MM.1S (cell line): ENCODE measurements around the gene PCDH9.

Experiments
- DNase-seq: peaks from one replicate; pipeline ENCODE4 v3.0.0-alpha.2; 2015
- H2AFZ ChIP-seq: fragments of 300-600 bp; sonication (generic); 2 replicates; pipeline ENCODE4 v1.6.0; 2016; ENCODE audit warnings: antibody characterized with exemption, low read length
- H3F3A ChIP-seq: fragments of 300-600 bp; sonication (generic); 2 replicates; pipeline ENCODE4 v1.6.1; 2016; ENCODE audit warnings: mild to moderate bottlenecking, antibody characterized with exemption, low read length, moderate library complexity, mixed read lengths; ENCODE audit not compliant: insufficient read depth
- H3K27ac ChIP-seq: fragments of 300-600 bp; sonication (generic); 2 replicates; pipeline ENCODE4 v1.5.1; 2016; ENCODE audit warnings: mild to moderate bottlenecking, low read length
- H3K27me3 ChIP-seq: fragments of 300-600 bp; sonication (generic); replicated peaks from 2 replicates; pipeline ENCODE4 v1.6.0; 2016; ENCODE audit warnings: low read length; ENCODE audit not compliant: insufficient read depth
- H3K36me3 ChIP-seq: fragments of 300-600 bp; sonication (generic); replicated peaks from 2 replicates; pipeline ENCODE4 v1.6.1; 2016; ENCODE audit warnings: mild to moderate bottlenecking, low read length, mixed read lengths; ENCODE audit not compliant: insufficient read depth
- H3K4me1 ChIP-seq: fragments of 300-600 bp; sonication (generic); 2 replicates; pipeline ENCODE4 v1.6.1; 2016; ENCODE audit warnings: low read length, mixed read lengths
- H3K4me2 ChIP-seq: fragments of 300-600 bp; sonication (generic); 2 replicates; pipeline ENCODE4 v1.6.0; 2016; ENCODE audit warnings: low read depth, low read length
- H3K4me3 ChIP-seq: fragments of 300-600 bp; sonication (generic); 2 replicates; pipeline ENCODE4 v1.5.1; 2016; ENCODE audit warnings: low read length, mixed read lengths
- H3K79me2 ChIP-seq: fragments of 300-600 bp; sonication (generic); 2 replicates; pipeline ENCODE4 v1.6.1; 2016; ENCODE audit warnings: mixed run types, low read length, mixed read lengths
- H3K9ac ChIP-seq: fragments of 300-600 bp; sonication (generic); 2 replicates; pipeline ENCODE4 v1.6.1; 2016; ENCODE audit warnings: low read length, mixed read lengths
- H3K9me2 ChIP-seq: fragments of 300-600 bp; sonication (generic); replicated peaks from 2 replicates; pipeline ENCODE4 v1.6.1; 2016; ENCODE audit warnings: mild to moderate bottlenecking, low read length, mixed read lengths; ENCODE audit not compliant: insufficient read depth
- H3K9me3 ChIP-seq: fragments of 300-600 bp; sonication (generic); replicated peaks from 2 replicates; pipeline ENCODE4 v1.6.1; 2016; ENCODE audit warnings: mild to moderate bottlenecking, low read length, mixed read lengths; ENCODE audit not compliant: insufficient read depth
- H4K20me1 ChIP-seq: fragments of 300-600 bp; sonication (generic); 2 replicates; pipeline ENCODE4 v1.6.1; 2016; ENCODE audit warnings: mild to moderate bottlenecking, low read length, moderate library complexity, mixed read lengths; ENCODE audit not compliant: insufficient read depth
- EZH2 ChIP-seq: fragments of 300-600 bp; sonication (generic); optimal IDR thresholded peaks from 2 replicates; pipeline ENCODE3; 2017; ENCODE audit warnings: low read depth, mild to moderate bottlenecking, antibody characterized with exemption, low read length, mixed read lengths
- EZH2phosphoT487 ChIP-seq: fragments of 300-600 bp; sonication (generic); IDR thresholded peaks from 2 replicates; pipeline ENCODE4 v1.6.1; 2018; ENCODE audit warnings: antibody characterized with exemption, low read length
- TF ChIP-seq, protein P1 (sequence below): fragments of 300-600 bp; sonication (generic); IDR thresholded peaks from 2 replicates; pipeline ENCODE4 v1.5.1; 2016; ENCODE audit warnings: antibody characterized with exemption, low read length, mixed read lengths

The PCDH9 gene

DNA sequence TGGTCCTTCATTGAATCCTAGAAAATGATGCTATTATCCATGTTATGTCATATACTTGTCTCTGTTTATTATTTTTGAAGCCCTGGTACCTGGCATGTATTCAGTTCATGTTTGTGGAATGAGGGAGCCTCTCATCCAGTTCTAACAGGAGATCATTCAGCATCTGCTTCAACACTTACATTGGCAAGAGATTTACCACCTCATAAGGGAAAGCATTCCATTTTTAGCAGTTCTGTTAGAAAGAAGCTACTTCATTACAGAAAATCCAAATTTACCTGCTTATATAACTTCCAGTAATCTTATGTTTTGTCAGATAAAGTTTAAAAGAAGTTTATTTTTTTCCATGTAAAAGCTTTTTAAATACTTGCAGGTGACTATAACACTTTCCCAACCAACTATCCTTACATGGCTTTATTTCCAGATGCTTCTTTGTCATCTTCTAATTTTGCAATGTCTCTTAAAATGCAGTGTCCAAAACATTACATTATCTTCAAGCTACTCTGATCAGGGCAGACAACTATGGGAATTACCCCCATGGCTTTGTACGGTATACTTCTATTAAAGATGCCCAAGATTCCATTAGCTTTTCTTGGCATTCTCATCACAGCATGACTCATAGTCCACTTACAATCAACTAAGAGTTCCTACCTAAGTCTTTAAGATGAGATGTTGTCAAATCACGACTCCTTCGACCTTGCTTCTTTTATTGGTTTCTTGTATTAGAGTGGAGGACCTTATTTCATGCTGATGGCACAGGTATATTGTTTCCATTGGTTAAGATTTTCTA is 262.1 kb downstream of the PCDH9 start:
- no peaks in the 10 kb centered on the region for H3F3A ChIP-seq
- no peak for DNase-seq
- H3K79me2 ChIP-seq: no peaks in the 10 kb centered on the region
- no peak overlapping the region for H3K4me2 ChIP-seq
- H3K9ac ChIP-seq: no peak overlapping the region
- no peak overlapping the region for H2AFZ ChIP-seq
- H3K4me1 ChIP-seq: no peaks in the 10 kb centered on the region
- H4K20me1 ChIP-seq: no peaks in the 10 kb centered on the region
- H3K36me3 ChIP-seq: no peaks in the 10 kb centered on the region
- no peaks in the 10 kb centered on the region for H3K27me3 ChIP-seq
- no peak overlapping the region for H3K4me3 ChIP-seq
- no peaks in the 10 kb centered on the region for H3K9me3 ChIP-seq
- no peaks in the 10 kb centered on the region for H3K9me2 ChIP-seq
- TF ChIP-seq, protein P1, sequence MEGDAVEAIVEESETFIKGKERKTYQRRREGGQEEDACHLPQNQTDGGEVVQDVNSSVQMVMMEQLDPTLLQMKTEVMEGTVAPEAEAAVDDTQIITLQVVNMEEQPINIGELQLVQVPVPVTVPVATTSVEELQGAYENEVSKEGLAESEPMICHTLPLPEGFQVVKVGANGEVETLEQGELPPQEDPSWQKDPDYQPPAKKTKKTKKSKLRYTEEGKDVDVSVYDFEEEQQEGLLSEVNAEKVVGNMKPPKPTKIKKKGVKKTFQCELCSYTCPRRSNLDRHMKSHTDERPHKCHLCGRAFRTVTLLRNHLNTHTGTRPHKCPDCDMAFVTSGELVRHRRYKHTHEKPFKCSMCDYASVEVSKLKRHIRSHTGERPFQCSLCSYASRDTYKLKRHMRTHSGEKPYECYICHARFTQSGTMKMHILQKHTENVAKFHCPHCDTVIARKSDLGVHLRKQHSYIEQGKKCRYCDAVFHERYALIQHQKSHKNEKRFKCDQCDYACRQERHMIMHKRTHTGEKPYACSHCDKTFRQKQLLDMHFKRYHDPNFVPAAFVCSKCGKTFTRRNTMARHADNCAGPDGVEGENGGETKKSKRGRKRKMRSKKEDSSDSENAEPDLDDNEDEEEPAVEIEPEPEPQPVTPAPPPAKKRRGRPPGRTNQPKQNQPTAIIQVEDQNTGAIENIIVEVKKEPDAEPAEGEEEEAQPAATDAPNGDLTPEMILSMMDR: no peak
- no peak for TF ChIP-seq EZH2
- TF ChIP-seq EZH2phosphoT487: no peak
- H3K27ac ChIP-seq: no peak overlapping the region

DNA sequence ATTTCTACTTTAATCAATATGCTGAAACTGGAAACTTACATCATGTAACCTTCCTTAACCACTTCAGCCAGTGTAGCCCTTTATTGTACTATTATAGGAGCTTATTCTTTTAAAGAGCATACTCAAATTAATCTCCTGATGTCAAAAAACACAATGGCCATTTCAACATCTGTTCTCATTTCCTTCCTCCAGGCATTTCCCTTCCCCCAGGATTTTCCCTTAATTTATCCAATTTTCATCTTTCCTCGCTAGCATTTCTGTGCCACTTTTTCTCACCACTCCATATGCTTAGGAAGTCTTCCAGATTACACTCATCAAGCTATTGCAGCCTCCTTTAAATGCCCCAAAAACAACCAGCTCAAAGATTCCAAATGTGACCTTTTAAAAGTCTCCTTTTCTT is 265.0 kb downstream of the PCDH9 start:
- Histone ChIP-seq H3K9me2 (no peaks in the 10 kb centered on the region), H3K4me2 (no peak overlapping the region), H3K4me1 (no peaks in the 10 kb centered on the region), H3F3A (no peaks in the 10 kb centered on the region), H4K20me1 (no peaks in the 10 kb centered on the region), H3K27me3 (no peaks in the 10 kb centered on the region), H3K36me3 (no peaks in the 10 kb centered on the region), H2AFZ (no peak overlapping the region), H3K9ac (no peak overlapping the region), H3K27ac (no peak overlapping the region), H3K79me2 (no peaks in the 10 kb centered on the region), H3K4me3 (no peak overlapping the region), H3K9me3 (no peaks in the 10 kb centered on the region)
- TF ChIP-seq EZH2phosphoT487 (no peak), EZH2 (no peak)
- TF ChIP-seq, protein P1: no peak
- no peak for DNase-seq

DNA sequence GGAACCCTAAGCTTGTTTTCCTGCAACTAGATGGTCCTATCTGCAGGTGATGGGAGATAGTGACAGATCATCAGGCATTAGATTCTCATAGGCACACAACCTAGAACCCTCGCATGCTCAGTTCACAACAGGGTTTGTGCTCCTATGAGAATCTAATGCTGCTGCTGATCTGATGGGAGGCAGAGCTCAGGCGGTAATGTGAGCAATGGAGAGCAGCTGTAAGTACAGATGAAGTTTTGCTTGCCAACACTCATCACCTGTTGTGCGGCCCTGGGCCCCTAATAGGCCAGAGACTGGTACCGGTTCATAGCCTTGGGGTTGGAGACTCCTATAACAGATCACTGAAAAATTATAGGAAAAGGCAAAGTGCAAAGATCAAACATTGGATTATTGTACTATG is 267.2 kb downstream of the PCDH9 start:
- Histone ChIP-seq H4K20me1 (no peaks in the 10 kb centered on the region), H3K9me3 (no peaks in the 10 kb centered on the region), H3F3A (no peaks in the 10 kb centered on the region), H3K9me2 (no peaks in the 10 kb centered on the region), H3K27me3 (no peaks in the 10 kb centered on the region), H3K9ac (no peak overlapping the region), H3K4me2 (no peak overlapping the region), H3K4me1 (no peaks in the 10 kb centered on the region), H3K79me2 (no peaks in the 10 kb centered on the region), H3K4me3 (no peak overlapping the region), H3K27ac (no peak overlapping the region), H3K36me3 (no peaks in the 10 kb centered on the region), H2AFZ (no peak overlapping the region)
- DNase-seq: no peak
- no peak for TF ChIP-seq EZH2phosphoT487
- no peak for TF ChIP-seq EZH2
- TF ChIP-seq, protein P1: no peak
